CD4-positive, alpha-beta T cell treated with Interleukin-12 subunit alpha and Interleukin-12 subunit beta, for 1 hour (primary cell): ENCODE measurements around the gene CXCL8.

Source experiments
- DNase-seq: peaks from one replicate; pipeline ENCODE4 v3.0.0-alpha.2; 2020

Gene CXCL8

DNA sequence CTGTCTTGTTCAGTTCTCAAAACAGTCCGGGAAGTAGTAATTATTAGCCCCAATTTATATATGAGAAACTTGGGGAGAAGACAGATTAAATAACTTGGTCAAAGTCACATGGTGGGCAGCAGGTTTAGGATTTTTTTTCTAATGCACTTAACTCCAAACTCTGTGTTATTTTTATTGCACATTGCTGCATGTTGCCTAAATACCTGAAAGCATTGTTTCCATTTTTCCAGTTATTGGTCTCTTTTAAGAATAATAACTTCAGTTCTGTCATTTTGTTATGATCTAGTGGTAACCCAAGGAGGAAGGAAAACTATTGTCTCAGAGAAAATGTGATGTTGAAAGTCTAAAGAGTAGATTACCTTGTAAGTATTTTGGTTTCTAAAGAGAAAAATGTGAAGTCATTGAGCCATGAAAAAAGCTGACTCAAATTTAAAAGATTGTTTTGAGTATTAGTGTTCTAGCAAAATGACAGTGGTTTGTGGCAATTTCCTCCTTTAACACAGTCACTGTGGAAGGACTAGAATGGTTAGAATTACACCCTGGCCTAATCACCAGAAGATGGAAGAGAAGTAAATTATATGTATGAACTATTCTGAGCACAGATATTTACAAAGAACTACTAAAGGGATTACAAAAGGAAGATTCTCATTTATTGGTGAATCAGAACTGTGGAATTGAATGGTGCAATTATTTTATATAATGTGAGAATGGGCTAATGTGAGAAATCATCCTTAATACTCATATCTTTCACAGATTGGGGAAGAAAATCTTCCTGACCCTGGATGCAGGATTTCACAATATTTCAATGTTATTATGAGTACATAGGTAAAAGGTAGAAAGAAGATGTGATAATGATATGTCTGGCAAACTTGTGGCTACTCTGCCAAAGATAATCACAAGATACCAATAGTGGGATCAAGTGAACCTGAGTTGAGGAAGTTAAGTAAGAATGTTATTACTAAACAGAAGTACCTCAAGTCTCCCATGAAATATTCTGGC, 21.7 kb upstream of the CXCL8 start:
- DNase-seq = no peak

- DNase-seq = no peak
These were observed 18.9 kb upstream of the CXCL8 start for GRCh38 chr4:73721435-73721834.

DNA sequence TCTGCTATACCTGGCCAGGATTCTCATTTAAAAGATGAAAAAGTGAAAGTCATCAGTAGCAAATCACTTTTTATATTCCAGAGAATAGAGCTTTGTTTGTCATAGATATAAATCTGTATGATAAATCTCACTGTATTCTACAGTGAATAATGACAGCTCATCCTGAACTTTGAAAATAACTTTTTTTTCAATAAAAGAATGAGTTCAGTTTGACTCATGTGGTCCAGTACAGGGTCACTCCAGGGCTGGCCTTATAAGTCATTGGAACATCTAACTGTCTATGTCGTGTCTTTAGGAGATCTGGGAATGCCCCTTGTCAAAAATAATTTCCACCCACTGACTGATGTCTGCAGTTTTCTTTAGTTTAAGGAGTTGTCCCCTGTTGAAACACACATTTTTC, 18.5 kb upstream of the CXCL8 start:
- DNase-seq = no peak

DNA sequence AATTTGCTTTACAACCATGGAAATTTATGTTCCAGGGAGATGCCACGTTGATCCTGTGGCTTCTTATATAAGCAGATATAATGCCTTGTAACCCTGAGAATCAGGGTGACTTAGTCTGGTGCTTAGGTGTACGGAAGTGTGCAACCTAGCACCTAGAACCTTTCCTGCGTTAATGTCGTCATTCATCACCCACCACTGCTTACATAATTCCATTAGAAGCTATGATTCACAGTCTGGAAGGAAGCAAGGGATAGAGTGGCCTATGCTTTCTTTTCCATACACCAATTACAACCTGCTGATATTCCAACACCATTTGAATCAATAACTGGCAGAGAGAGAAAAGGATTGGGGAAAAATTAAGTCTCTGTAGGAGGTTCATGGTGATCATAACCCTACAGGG, 17.3 kb upstream of the CXCL8 start:
- DNase-seq = no peak

DNA sequence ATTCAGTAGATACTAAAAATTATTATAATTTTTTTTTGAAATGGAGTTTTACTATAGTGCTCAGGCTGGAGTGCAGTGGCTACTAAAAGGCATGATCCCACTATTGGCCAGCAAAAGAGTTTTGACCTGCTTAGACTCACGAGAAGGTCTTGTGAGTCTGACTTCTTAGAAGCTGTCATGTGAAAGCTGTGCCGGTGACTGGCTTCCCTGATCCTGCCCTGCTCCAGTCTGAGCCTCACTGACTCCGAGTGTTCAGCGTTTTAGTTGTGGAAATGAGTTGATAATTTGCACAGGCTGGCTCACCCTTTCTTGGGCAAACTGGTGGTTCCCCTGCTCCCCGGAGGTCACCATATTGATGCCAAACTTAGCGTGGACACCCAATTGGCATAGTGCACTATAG, 16.4 kb upstream of the CXCL8 start:
- DNase-seq = no peak

GRCh38 chr4:73725510-73725909, 14.9 kb upstream of the CXCL8 start:
- DNase-seq = no peak

DNA sequence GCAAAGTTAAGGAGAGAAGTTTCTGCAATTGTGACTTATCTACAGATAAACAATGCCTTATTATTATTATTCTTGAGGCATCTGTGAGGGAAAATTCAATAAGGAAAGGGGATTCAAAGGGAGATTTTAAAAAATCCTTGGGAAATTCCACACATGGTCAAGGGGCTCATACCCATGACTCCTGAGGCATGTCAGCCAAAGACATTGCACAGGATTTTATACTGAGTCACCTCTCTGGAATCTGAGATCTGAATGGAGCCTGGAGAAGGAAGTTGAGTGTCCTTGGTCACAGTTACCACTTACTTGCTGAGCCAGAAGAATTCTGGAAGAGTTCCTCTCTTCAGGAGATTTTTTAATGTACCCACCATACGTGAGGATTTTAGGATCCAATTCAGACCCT, 14.4 kb upstream of the CXCL8 start:
- no peak for DNase-seq

DNA sequence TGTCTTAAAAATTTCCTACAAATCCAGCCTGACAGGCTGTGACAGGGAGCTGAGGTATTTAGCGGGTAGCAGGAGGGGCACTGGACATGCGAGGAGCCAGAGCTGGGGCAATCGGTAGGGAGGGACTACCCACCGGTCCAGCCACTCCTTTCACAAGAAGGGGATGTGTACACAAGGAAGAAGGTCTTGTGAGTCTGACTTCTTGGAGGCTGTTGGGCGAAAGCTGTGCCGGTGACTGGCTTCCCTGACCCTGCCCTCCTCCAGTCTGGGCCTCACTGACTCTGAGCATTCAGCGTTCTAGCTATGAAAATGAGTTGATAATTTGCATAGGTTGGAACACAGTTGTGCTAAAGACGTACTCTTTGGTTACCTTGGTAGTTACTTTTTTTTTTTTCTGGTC, 12.7 kb upstream of the CXCL8 start:
- no peak for DNase-seq

GRCh38 chr4:73728091-73728741, 12.2 kb upstream of the CXCL8 start:
- DNase-seq = no peak

- no peak for DNase-seq
These were observed 10.7 kb upstream of the CXCL8 start for GRCh38 chr4:73729534-73730165.

DNA sequence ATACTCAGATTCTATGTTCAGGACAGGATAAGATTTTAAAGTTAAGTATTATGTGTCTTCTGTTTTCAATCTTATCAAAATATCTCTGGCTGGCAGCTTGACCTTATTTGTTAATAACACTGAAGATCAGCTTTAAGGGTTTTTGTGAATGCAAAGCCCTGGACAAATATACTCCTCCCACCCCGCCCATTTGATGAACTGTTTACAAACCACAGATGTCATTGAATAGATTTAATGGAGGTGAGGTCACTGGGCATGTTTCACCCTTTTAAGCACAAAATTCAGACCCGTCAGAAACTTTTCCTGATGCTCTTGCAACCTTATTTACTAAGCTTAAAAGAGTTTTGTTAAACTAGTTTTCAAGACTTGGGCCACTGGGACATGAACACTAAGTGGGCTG, 10.1 kb upstream of the CXCL8 start:
- DNase-seq = no peak

DNA sequence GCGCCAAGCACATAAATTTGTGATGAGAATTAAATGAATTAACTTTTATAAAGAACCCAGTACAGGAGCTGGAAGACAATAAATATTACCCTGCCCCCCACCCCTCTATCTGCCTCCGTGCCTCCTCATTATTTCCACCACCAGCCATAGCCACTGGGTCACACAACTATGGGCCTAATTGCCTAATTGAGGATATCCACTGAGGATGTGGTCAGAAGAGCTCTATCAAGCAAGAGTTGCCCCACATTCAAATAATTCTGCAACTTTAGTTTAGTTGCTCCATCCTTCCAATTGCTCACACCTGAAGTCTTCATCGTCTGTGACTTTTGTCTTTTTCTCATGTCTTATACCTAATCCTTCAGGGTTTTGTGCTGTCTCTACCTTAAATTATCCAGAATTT, 9.5 kb upstream of the CXCL8 start:
- no peak for DNase-seq

- peak; percentile 7 for DNase-seq
These were observed 8.3 kb upstream of the CXCL8 start for GRCh38 chr4:73731968-73732610.

GRCh38 chr4:73732759-73733431, 7.5 kb upstream of the CXCL8 start:
- no peak for DNase-seq

DNA sequence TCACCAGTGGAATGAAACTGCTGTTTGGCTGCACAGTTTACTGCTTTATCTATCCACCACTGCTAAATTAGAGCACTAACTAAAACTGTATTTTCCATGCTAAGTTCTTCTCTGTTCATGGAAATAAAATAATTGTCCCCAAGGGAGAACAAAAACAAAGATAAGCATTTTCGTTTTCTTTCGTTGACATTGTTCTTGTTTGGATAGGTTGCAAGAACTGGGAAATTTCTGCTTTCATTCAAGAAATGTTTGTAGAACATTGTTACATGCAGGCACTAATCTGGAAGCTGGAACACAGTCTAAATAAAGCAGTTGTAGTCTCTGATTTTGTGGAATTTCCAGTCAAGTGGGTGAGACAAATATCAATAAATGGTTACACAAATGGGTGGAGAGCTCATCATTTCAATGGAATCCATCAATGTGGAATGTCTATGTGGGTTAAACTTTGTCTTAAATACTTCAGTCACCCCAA, 5.8 kb upstream of the CXCL8 start:
- no peak for DNase-seq

DNA sequence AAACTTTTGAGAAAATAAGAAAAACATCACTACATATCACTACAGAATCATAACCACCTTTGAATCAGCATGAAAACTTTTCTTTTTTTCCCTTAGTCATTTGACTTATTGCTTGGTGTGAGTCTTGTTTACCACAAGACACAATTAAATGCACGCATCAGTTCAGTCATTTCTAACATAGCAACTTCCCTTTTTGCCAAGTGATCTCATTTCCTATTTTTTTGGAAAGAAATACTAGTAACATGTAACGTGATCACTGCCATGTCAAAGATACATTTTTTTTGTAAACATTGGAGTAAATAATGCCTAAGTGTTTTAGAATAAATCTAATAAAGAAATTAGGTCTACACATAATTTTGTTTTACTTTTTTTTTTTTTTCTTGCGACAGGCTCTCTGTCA, 5.1 kb upstream of the CXCL8 start:
- no peak for DNase-seq

DNA sequence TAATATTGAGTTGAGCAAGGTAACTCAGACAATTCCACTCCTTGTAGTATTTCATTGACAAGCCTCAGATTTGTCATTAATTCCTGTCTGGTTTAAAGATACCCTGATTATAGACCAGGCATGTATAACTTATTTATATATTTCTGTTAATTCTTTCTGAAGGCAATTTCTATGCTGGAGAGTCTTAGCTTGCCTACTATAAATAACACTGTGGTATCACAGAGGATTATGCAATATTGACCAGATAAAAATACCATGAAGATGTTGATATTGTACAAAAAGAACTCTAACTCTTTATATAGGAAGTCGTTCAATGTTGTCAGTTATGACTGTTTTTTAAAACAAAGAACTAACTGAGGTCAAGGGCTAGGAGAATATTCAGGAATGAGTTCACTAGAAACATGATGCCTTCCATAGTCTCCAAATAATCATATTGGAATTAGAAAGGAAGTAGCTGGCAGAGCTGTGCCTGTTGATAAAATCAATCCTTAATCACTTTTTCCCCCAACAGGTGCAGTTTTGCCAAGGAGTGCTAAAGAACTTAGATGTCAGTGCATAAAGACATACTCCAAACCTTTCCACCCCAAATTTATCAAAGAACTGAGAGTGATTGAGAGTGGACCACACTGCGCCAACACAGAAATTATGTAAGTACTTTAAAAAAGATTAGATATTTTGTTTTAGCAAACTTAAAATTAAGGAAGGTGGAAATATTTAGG, 821 bp downstream of the CXCL8 start:
- no peak for DNase-seq

DNA sequence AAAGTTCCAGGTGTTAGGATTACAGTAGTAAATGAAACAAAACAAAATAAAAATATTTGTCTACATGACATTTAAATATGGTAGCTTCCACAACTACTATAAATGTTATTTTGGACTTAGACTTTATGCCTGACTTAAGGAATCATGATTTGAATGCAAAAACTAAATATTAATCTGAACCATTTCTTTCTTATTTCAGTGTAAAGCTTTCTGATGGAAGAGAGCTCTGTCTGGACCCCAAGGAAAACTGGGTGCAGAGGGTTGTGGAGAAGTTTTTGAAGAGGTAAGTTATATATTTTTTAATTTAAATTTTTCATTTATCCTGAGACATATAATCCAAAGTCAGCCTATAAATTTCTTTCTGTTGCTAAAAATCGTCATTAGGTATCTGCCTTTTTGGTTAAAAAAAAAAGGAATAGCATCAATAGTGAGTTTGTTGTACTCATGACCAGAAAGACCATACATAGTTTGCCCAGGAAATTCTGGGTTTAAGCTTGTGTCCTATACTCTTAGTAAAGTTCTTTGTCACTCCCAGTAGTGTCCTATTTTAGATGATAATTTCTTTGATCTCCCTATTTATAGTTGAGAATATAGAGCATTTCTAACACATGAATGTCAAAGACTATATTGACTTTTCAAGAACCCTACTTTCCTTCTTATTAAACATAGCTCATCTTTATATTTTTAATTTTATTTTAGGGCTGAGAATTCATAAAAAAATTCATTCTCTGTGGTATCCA, 1.6 kb downstream of the CXCL8 start:
- DNase-seq = no peak

DNA sequence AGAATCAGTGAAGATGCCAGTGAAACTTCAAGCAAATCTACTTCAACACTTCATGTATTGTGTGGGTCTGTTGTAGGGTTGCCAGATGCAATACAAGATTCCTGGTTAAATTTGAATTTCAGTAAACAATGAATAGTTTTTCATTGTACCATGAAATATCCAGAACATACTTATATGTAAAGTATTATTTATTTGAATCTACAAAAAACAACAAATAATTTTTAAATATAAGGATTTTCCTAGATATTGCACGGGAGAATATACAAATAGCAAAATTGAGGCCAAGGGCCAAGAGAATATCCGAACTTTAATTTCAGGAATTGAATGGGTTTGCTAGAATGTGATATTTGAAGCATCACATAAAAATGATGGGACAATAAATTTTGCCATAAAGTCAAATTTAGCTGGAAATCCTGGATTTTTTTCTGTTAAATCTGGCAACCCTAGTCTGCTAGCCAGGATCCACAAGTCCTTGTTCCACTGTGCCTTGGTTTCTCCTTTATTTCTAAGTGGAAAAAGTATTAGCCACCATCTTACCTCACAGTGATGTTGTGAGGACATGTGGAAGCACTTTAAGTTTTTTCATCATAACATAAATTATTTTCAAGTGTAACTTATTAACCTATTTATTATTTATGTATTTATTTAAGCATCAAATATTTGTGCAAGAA, 2.3 kb downstream of the CXCL8 start:
- DNase-seq = no peak

DNA sequence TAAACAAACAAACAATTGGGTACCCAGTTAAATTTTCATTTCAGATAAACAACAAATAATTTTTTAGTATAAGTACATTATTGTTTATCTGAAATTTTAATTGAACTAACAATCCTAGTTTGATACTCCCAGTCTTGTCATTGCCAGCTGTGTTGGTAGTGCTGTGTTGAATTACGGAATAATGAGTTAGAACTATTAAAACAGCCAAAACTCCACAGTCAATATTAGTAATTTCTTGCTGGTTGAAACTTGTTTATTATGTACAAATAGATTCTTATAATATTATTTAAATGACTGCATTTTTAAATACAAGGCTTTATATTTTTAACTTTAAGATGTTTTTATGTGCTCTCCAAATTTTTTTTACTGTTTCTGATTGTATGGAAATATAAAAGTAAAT, 2.9 kb downstream of the CXCL8 start:
- DNase-seq = no peak

DNA sequence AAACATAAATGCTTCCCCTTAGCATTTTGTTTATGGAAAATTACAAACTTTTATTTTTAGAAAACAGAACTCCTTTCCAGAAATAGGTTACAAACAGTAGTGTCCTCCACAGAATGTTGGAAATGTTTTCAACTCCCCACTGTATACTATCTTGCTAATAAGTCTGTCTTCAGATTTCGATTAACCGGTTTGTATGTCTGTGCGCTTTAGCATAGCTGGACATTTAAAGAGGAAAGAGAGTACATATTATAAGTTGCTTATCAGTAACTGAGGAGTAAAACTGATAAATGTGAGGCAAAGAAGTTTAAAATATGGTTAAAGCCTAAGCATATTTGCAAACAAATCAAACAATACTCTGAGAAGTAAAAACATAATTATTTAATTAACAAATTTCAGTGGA, 3.4 kb downstream of the CXCL8 start:
- no peak for DNase-seq
